HS-5 (cell line): ENCODE data around the gene SSNA1.
"Not testable (repeated sequence)": the region's sequence is repeated elsewhere in the genome, so short reads cannot be mapped to it uniquely, and the experiment has no call there.

ENCODE experiments used
- DNase-seq: peaks from one replicate; pipeline ENCODE4 v3.0.0-alpha.2; 2012; ENCODE audit warnings: low read depth

The SSNA1 gene

GRCh38 chr9:137233143-137233980, 44.9 kb downstream of the SSNA1 start:
- no peak for DNase-seq

DNA sequence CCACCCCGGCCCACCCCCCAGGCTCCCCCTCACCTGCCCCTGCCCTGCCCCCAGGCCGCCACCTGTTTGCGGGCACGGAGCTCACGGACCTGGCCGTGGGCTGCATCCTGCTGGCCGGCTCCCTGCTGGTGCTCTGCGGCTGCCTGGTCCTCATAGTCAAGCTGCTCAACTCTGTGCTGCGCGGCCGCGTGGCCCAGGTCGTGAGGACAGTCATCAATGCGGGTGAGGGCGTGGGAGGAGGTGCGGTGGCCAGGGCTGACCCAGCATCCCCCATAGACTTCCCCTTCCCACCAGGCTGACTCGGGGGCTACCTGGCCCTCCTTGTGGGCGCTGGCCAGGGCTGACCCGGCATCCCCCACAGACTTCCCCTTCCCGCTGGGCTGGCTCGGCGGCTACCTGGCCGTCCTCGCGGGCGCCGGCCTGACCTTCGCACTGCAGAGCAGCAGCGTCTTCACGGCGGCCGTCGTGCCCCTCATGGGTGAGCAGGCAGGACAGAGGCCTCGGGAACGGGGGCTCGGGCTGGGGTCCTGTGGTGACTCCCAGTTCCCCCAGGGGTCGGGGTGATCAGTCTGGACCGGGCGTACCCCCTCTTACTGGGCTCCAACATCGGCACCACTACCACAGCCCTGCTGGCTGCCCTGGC, 45.7 kb downstream of the SSNA1 start:
- DNase-seq: no peak

DNA sequence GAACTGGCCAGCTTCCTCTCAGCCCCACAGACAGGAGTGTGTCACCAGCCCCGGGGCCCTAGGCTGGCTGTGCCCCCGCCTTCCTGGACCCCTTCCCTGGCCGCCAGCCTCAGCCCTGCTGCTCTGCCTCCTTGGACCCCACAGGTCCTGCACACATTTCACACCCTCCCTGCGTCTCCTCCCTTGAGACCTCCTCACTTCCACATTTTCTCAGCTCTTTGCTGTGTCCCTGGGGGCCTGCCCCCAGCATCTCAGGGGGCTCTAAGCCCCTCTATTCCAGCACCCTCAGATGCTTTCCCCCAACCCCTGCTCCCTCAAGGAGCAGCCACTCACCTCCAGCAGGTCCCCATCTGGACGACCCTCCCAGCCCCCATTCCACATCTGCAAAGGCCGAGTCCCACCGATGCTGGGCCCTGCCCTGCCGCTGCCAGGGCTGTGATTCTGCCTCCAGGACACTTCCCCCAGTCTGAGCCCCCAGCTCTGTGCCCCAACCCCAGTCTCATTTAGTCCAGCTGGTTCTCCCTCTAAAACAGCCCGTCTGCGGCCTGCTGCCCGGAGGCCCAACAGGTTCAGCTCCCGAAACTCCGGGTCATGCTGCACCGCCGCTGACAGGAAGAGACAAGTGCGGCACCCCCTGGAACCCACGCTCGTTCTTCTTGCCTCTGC, 46.4 kb downstream of the SSNA1 start:
- no peak for DNase-seq

DNA sequence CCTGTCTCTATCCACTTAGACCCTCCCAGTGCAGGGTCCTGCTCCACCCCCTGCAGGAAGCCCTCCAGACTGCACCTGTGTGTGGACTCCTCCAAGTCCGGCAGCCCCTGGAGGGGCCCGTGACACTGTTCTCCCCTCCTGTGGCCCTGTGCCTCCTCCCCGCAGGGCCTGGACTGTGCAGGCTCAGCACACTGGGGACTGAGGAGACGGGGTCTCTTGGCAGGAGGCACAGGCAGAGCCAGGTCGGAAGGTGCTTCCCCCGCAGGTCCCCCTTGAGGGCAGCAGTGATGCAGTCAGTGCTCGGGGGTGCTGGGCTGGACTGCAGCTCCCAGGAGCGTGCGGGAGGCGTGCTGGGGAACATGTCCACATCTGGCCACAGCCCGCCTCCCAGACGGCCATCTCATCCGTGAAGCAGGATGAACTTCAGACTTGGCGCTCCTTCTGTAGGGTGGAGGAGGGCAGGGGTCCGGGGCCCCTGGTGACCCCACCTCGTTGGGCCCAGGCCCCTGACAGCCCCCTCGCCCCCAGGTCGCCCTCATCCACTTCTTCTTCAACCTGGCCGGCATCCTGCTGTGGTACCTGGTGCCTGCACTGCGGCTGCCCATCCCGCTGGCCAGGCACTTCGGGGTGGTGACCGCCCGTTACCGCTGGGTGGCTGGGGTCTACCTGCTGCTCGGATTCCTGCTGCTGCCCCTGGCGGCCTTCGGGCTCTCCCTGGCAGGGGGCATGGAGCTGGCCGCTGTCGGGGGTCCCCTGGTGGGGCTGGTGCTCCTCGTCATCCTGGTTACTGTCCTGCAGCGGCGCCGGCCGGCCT, 47.2 kb downstream of the SSNA1 start:
- DNase-seq: no peak

GRCh38 chr9:137236238-137236935, 47.9 kb downstream of the SSNA1 start:
- DNase-seq: no peak

- no peak for DNase-seq
These were observed 48.5 kb downstream of the SSNA1 start for GRCh38 chr9:137236936-137237421.

DNA sequence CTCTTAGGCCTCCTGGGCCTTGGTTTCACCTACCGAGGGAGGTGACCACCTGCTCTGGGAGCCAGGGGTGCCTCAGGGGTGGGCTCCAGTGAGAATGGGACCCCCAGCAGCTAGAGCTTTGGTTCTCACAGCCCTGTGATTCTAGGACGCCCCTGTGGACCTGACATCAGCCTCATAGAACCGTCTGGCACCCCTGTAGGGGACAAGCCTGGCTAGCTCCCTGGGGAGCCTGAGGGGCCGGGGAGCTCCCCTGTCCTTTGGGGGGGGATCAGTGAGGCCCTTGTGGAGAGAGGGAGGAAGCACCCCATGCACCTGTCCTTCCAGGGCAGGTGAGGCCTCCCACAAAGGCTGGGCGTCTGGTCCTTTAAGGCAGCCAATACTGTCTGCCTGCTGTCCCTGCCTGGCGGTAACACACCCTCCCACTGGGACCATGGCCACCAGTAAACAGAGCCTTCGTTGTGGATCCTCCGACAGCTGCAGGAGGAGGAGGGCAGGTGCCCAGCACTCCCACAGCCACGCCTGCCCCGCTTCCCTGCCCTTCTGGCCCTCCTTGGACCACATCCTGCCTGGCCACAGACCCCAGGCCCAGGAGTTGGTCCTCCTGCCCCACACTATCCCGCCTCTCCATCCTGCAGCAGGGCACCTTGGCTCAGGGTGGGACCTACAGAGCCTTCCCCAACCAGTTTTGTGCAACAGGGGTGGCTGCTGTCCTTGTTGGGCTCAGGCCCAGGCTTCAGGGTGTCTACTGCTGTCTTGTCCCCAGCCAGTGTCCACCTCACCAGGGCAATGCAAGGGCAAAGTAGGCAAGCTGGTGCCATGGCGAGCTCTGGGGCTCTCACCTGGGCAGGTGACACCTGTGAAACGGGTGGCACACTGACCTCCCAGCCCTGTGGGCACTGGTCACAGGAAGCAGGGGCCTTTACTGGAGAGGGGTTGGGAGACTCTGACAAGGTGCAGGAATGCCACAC, 49.6 kb downstream of the SSNA1 start:
- no peak for DNase-seq

- not testable (repeated sequence) for DNase-seq
These were observed 51.2 kb downstream of the SSNA1 start for GRCh38 chr9:137239541-137240200.
